Cerebellar nuclear complex (tissue), 1 donor: ENCODE data around the gene MLNR.

Experiments
- DNase-seq, 2 experiments: peaks; one replicate each; lab custom pipeline; 2025; lab: John Stamatoyannopoulos, UW

The MLNR gene

GRCh38 chr13:49226613-49227012 lies 6.5 kb downstream of the MLNR start:
- no peak for DNase-seq

- DNase-seq = no peak
Measured at GRCh38 chr13:49234741-49235140, 14.6 kb downstream of the MLNR start.

GRCh38 chr13:49235856-49236431 lies 15.8 kb downstream of the MLNR start:
- no peak for DNase-seq

- no peak for DNase-seq
Measured at GRCh38 chr13:49238621-49239020, 18.5 kb downstream of the MLNR start.

GRCh38 chr13:49240017-49240416 lies 19.9 kb downstream of the MLNR start:
- DNase-seq = no peak

- no peak for DNase-seq
Measured at GRCh38 chr13:49241296-49241695, 21.2 kb downstream of the MLNR start.

GRCh38 chr13:49245101-49245500 lies 25.0 kb downstream of the MLNR start:
- no peak for DNase-seq

- DNase-seq = no peak
Measured at GRCh38 chr13:49246850-49247642, 26.9 kb downstream of the MLNR start.

- peak; percentile 40 to 79 for DNase-seq
Measured at GRCh38 chr13:49247643-49248621, 27.8 kb downstream of the MLNR start, which contains the start of gene CDADC1. CDADC1 (plus strand) TSS chr13:49247925; CDS start chr13:49248038, 113 bp downstream.

- DNase-seq = no peak
Measured at GRCh38 chr13:49248622-49249002, 28.5 kb downstream of the MLNR start.

GRCh38 chr13:49251326-49251725 lies 31.2 kb downstream of the MLNR start:
- DNase-seq = no peak

GRCh38 chr13:49253310-49253709 lies 33.2 kb downstream of the MLNR start:
- DNase-seq = no peak

GRCh38 chr13:49254007-49254406 lies 33.9 kb downstream of the MLNR start:
- DNase-seq = no peak

- no peak for DNase-seq
Measured at GRCh38 chr13:49256841-49257240, 36.7 kb downstream of the MLNR start.

- no peak for DNase-seq
Measured at GRCh38 chr13:49258089-49258796, 38.1 kb downstream of the MLNR start.

GRCh38 chr13:49259586-49259985 lies 39.4 kb downstream of the MLNR start:
- no peak for DNase-seq

- DNase-seq = no peak
Measured at GRCh38 chr13:49262634-49263033, 42.5 kb downstream of the MLNR start.

- no peak for DNase-seq
Measured at GRCh38 chr13:49265822-49266221, 45.7 kb downstream of the MLNR start.

GRCh38 chr13:49271264-49271663 lies 51.1 kb downstream of the MLNR start:
- DNase-seq = no peak
